ENCODE results near the gene LRIF1. TPM values are rescaled to one million over a fixed set of nuclear protein-coding genes. Genes with fewer than 3 reads are reported as not detected.

The LRIF1 gene, protein sequence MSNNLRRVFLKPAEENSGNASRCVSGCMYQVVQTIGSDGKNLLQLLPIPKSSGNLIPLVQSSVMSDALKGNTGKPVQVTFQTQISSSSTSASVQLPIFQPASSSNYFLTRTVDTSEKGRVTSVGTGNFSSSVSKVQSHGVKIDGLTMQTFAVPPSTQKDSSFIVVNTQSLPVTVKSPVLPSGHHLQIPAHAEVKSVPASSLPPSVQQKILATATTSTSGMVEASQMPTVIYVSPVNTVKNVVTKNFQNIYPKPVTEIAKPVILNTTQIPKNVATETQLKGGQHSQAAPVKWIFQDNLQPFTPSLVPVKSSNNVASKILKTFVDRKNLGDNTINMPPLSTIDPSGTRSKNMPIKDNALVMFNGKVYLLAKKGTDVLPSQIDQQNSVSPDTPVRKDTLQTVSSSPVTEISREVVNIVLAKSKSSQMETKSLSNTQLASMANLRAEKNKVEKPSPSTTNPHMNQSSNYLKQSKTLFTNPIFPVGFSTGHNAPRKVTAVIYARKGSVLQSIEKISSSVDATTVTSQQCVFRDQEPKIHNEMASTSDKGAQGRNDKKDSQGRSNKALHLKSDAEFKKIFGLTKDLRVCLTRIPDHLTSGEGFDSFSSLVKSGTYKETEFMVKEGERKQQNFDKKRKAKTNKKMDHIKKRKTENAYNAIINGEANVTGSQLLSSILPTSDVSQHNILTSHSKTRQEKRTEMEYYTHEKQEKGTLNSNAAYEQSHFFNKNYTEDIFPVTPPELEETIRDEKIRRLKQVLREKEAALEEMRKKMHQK
- total RNA-seq, result 21.2 and 22.5 TPM in 2 replicates

DNA sequence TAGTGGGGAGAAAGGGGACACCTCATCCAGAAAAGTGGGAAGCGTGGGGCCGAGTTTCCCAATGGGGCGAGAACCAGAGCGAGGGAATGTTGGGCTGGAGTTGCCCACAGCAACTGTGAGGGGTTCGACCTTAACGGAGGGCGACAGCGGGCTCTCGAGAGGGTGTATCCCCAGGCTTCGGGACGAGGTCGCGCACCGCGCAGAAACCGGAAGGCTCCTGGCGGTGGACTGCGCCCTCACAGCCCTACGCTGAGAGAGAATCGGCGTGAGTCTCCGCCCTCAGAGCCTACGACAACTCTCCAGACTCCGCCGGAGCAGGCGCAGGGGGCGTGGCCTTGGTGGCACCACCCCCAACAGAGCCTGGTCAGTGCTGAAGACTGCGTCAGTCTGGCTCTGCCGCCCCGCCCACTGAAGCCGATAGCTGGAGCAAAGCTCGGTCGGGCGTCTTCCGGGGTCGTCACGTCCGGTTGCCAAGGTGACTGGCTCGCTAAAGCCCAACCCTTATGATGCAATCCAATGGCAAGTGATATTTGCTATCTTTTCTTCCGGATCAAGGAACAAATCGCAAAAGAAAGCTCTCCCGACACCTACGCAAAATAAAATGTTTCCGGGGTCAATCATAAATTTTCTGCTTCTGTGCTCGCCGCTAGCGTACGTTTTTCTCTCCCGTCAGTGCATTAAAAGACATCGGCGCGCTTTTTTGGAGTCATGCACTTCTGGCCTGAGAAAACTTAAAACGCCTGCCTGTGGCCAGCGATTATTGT, at the start of gene LRIF1:
Gene LRIF1, minus strand, starts transcription at position 232 of the 764 bp plus-strand sequence. CDS start 234 bp downstream, outside the sequence.

Other genes starting within 250 kb of the LRIF1 start
- gene CD53, start 90.8 kb downstream of the LRIF1 start, total RNA-seq, result not detected in 2 replicates
- gene DRAM2, start 176.2 kb upstream of the LRIF1 start, total RNA-seq, result 85.6 and 86.5 TPM in 2 replicates
- gene CEPT1, start 176.3 kb upstream of the LRIF1 start, total RNA-seq, result 56.7 and 66.8 TPM in 2 replicates
- gene DENND2D, start 236.7 kb upstream of the LRIF1 start, total RNA-seq, result 24.6 and 25.6 TPM in 2 replicates

Measured in nasal cavity respiratory epithelium epithelial cell of viscerocranial mucosa (primary cell).